DOHH2 (cell line): Measurements from ENCODE around the gene PIKFYVE.

Source experiments
- H3F3A ChIP-seq: fragments of 200-600 bp; sonication (generic), shearing (Covaris generic); 2 replicates; pipeline ENCODE4 v1.6.0; 2016; ENCODE audit warnings: antibody characterized with exemption, mild to moderate bottlenecking; ENCODE audit not compliant: control insufficient read depth, insufficient read depth
- H3K27ac ChIP-seq: fragments of 200-600 bp; sonication (generic); 2 replicates; pipeline ENCODE4 v1.5.1; 2014; ENCODE audit warnings: low read depth, mild to moderate bottlenecking, low read length, moderate library complexity
- H3K27me3 ChIP-seq: fragments of 200-600 bp; sonication (generic); 2 replicates; pipeline ENCODE4 v1.6.1; 2014; ENCODE audit warnings: mild to moderate bottlenecking, low read length, mixed read lengths; ENCODE audit not compliant: control insufficient read depth
- H3K36me3 ChIP-seq: fragments of 200-600 bp; sonication (generic); 2 replicates; pipeline ENCODE4 v1.6.1; 2014; ENCODE audit warnings: mild to moderate bottlenecking, low read length, moderate library complexity, mixed read lengths; ENCODE audit not compliant: control insufficient read depth
- H3K4me1 ChIP-seq: fragments of 200-600 bp; sonication (generic); 2 replicates; pipeline ENCODE4 v1.6.1; 2014; ENCODE audit warnings: mild to moderate bottlenecking, low read length, mixed read lengths; ENCODE audit not compliant: control insufficient read depth
- H3K4me2 ChIP-seq: fragments of 200-600 bp; sonication (generic); 2 replicates; pipeline ENCODE4 v1.6.0; 2014; ENCODE audit warnings: mild to moderate bottlenecking, low read length, moderate library complexity
- H3K4me3 ChIP-seq: fragments of 200-600 bp; sonication (generic); 2 replicates; pipeline ENCODE4 v1.5.1; 2014; ENCODE audit warnings: mild to moderate bottlenecking, low read length, mixed read lengths
- H3K79me2 ChIP-seq: fragments of 200-600 bp; sonication (generic); 2 replicates; pipeline ENCODE4 v1.6.1; 2014; ENCODE audit warnings: mild to moderate bottlenecking, low read length, mixed read lengths; ENCODE audit not compliant: control insufficient read depth
- H3K9me2 ChIP-seq: fragments of 200-600 bp; sonication (generic); replicated peaks from 2 replicates; pipeline ENCODE4 v1.6.1; 2014; ENCODE audit warnings: mild to moderate bottlenecking, low read length, mixed read lengths; ENCODE audit not compliant: control insufficient read depth
- H3K9me3 ChIP-seq: fragments of 200-600 bp; sonication (generic); 2 replicates; pipeline ENCODE4 v1.6.1; 2014; ENCODE audit warnings: antibody characterized with exemption, low read length, mixed read lengths; ENCODE audit not compliant: control insufficient read depth, insufficient read depth
- H4K20me1 ChIP-seq: fragments of 200-600 bp; sonication (generic); 2 replicates; pipeline ENCODE4 v1.6.0; 2014; ENCODE audit warnings: low read depth, mild to moderate bottlenecking, antibody characterized with exemption, low read length, moderate library complexity; ENCODE audit not compliant: control insufficient read depth, insufficient read depth
- CTCF ChIP-seq: fragments of 200-600 bp; sonication (generic); IDR thresholded peaks from one replicate; pipeline ENCODE4 v1.5.1; 2014; ENCODE audit warnings: antibody characterized with exemption, mild to moderate bottlenecking, low read depth, low read length; ENCODE audit not compliant: poor library complexity, severe bottlenecking
- EZH2phosphoT487 ChIP-seq: fragments of 200-600 bp; sonication (generic); IDR thresholded peaks from 2 replicates; pipeline ENCODE4 v1.6.1; 2017; ENCODE audit warnings: borderline replicate concordance, mild to moderate bottlenecking, antibody characterized with exemption, low read length, moderate library complexity, mixed read lengths

The PIKFYVE gene

GRCh38 chr2:208285853-208286252 is 19.8 kb downstream of the PIKFYVE start:
- TF ChIP-seq CTCF (no peak), EZH2phosphoT487 (no peak)
- no peak overlapping the region for H3K4me2 ChIP-seq
- H4K20me1 ChIP-seq: no peaks in the 10 kb centered on the region
- no peak overlapping the region for H3K27ac ChIP-seq
- H3K79me2 ChIP-seq: peaks cover 11% of the 10 kb centered on the region; the same call in 1 of the 2 replicates
- H3K4me3 ChIP-seq: no peak overlapping the region
- H3K9me3 ChIP-seq: no peaks in the 10 kb centered on the region; the same call in 1 of the 2 replicates
- H3K9me2 ChIP-seq: no peaks in the 10 kb centered on the region
- H3K36me3 ChIP-seq: peaks cover 71% of the 10 kb centered on the region
- H3K27me3 ChIP-seq: no peaks in the 10 kb centered on the region
- H3F3A ChIP-seq: no peaks in the 10 kb centered on the region
- no peaks in the 10 kb centered on the region for H3K4me1 ChIP-seq

- Histone ChIP-seq H3K4me1 (peaks cover 13% of the 10 kb centered on the region), H3K4me3 (no peak overlapping the region), H3K27me3 (no peaks in the 10 kb centered on the region), H3K36me3 (peaks cover 85% of the 10 kb centered on the region), H4K20me1 (no peaks in the 10 kb centered on the region), H3K9me2 (no peaks in the 10 kb centered on the region), H3F3A (peaks cover 2% of the 10 kb centered on the region; the same call in 1 of the 2 replicates), H3K27ac (no peak overlapping the region), H3K79me2 (peaks cover 24% of the 10 kb centered on the region), H3K9me3 (no peaks in the 10 kb centered on the region; the same call in 1 of the 2 replicates), H3K4me2 (no peak overlapping the region)
- no peak for TF ChIP-seq CTCF
- no peak for TF ChIP-seq EZH2phosphoT487
Observed at GRCh38 chr2:208294482-208295024, 28.5 kb downstream of the PIKFYVE start.

GRCh38 chr2:208295834-208296233 is 29.8 kb downstream of the PIKFYVE start:
- Histone ChIP-seq H3K9me2 (no peaks in the 10 kb centered on the region), H4K20me1 (no peaks in the 10 kb centered on the region), H3K27ac (no peak overlapping the region), H3K27me3 (no peaks in the 10 kb centered on the region), H3K36me3 (peaks cover 86% of the 10 kb centered on the region), H3K4me1 (peaks cover 13% of the 10 kb centered on the region), H3K79me2 (peaks cover 24% of the 10 kb centered on the region), H3K4me3 (no peak overlapping the region), H3K4me2 (no peak overlapping the region), H3F3A (peaks cover 2% of the 10 kb centered on the region; the same call in 1 of the 2 replicates), H3K9me3 (no peaks in the 10 kb centered on the region)
- no peak for TF ChIP-seq CTCF
- TF ChIP-seq EZH2phosphoT487: no peak
